GM19397 (cell line): ENCODE data around the gene HSPA8.
"Not testable (repeated sequence)": the region's sequence is repeated elsewhere in the genome, so short reads cannot be mapped to it uniquely, and the experiment has no call there.

Source experiments
- ATAC-seq: cut with Tn5 transposase; IDR thresholded peaks from one replicate; pipeline ENCODE4 v1.9.1; 2021; ENCODE audit warnings: mild to moderate bottlenecking, moderate library complexity; ENCODE audit not compliant: unreplicated experiment

Gene HSPA8

DNA sequence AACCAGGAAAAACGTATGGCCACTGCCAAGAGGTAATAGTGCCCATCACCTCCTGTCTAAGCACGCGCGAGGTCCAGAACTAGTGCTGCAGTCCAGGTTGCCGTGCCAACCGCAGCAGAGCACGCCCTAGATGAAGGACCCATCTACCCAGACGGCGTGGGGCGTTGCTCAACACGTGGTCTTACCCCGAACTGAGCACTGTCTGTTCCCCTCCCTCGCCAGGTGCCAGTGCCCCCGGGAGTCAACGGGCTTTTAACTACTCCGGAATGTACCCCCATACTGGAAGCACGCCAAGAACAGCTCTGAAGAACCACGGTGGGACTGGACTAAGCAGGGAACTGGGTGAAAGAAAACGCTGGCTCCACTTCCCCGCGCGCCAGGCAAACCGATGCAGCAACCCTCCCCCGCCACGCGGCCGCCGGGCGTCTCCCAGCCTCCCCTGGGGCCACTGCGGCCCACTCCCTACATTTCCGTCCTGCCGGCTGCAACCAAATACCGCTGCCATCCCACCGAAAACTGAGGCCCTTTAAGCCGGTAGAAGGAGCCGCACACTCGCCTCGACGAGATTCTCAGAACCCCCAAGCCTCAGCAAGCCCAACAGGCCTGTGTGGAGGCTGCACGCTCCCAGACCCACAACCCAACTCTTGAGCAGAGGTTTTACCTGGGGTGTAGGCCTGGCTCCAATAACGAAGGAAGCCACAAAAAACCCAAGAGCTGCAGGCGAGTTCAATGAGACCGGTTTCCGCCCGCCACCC, at the start of gene HSPA8:
Gene HSPA8 (minus strand): TSS at position 734 of the 755 bp plus-strand sequence. CDS start 812 bp downstream, outside the sequence.
- ATAC-seq: peak; percentile 8

DNA sequence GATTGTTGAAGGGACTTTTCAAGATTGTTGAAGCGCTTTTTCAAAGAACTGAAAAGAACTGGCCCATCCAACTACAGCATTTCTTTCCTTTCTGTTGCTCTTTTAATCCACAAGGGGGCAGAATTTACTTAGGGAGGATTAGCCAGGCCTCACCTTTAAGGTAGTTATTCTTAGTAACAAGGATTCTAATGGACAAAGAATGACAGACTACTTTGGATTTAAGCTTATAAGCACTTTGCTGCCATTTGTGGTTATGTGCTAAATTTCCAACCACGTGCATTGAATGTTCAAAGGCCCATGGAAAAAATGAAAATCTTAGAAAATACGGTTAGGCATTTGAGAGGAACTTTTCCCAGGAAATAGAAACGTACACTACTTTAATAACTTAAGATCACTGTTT, 49.5 kb upstream of the HSPA8 start:
- no peak for ATAC-seq

DNA sequence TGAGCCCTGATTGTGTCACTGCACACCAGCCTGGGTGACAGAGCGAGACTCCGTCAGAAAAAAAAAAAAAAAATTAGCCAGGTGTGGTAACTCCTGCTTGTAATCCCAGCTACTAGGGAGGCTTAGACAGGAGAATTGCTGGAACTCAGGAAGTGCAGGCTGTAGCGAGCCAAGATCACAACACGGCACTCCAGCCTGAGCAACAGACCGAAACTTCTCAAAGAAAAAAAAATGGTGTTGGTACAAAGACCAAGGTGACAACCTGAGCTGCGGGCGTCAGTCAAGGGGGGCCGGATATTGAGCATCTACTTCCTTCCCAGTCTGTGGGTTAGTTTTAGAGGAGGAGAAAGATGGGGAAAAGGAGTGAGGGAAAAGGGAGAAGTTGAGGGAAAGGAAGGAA, 48.5 kb upstream of the HSPA8 start:
- ATAC-seq: no peak

DNA sequence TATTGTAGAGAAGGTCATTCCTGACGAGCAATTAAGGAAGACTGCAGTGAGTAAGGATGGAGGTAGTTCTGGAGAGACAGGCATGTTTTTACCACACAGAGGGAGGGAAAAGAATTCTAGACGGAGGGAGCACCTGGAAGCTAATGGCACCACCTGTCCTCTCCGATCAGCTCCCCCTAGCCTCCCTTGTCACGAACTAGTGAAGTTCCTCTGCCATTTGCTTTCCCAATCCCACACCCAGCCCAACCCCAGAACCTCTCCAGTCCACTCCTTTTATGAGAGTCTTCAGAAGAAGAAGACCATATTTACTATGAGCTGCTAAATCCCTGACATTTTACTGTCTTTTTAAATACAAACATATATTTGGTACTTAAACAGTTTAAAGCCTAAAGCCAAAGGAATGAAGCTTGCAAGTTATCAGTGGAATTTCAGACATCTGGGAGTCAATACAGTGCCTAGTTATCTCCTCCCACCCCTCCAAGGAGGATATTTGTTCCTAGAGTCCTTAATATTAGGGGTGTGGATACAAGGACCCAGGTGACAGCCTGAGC, 46.1 kb upstream of the HSPA8 start:
- no peak for ATAC-seq

DNA sequence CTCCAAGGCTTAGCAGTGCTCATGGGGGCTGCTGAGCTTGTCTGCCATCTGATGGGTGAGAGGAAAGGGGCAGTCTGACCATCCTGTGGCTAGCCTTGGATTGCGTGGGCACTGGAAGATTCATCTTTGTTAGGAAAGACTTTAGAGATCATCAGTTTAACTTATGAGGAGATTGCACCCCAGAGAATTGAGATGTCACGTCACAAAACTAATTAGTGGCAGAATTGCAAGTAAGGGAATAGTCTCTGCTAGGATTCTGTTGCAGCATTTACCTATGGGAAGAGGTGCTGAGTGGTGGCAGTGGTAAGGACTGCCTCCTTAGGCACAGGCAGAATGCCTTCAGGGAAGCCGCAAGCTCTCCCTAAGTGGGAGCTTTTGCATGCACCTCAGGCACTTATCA, 42.8 kb upstream of the HSPA8 start:
- no peak for ATAC-seq

DNA sequence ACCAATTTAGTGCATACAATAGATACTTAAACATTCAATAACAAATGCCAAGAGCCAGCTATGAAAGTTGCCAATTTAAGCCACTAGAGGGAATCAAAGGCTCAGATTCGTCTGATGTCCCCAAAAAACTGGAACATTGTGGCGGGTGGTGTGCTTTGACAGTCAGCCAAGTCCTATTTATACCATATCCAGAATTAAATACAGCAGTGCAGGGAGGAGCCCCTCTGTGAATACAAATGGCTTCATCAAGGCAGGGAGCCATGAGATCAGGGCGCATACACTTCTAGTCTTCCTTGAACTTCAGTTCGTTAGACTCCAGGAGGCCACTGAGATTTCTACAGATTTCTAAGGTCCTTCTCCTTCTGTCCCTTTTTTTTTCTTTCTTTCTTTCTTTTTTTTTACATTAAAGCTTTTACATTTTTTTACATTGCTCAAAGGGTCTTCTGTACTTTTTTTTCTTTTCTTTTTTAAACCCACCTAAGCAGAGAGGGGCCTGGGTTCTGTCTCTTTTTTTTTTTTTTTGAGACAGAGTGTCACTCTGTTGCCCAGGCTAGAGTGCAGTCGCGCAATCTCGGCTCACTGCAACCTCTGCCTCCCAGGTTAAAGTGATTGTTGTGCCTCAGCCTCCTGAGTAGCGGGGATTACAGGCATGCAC, 41.5 kb upstream of the HSPA8 start:
- no peak for ATAC-seq

DNA sequence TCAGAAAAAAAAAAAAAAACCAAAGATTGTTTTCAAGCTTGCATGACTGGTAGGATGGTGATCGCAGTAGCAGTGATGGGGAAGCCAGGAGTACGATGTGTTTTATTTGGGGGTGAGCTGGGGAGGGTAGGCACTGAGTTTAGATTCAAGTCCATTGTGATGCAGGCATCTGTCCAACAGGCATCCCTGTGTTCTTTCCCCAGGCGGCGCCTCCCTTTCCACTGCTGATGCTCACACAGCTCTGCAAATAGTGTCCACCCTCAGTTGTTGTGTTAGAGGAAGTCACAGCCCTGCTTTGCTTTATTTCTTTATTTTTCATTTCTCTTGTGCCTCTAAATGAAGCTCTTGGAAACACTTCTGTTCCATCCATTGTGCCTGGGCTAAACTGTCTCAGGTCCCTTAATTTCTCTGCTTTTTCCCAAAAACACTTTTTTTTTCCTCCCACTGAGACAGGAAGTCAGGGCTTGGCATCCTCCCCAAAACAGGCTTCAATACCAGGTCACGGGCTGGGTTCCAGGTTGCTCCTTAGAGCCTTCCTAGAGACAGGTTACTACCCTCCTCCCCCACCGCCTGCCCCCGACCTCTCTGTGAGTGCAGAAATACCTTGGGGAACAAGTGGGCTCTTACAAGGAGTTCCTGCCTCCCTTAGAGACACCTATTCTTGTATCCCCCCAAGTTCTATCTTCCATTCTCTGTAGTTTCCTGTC, 38.6 kb upstream of the HSPA8 start:
- ATAC-seq: no peak

DNA sequence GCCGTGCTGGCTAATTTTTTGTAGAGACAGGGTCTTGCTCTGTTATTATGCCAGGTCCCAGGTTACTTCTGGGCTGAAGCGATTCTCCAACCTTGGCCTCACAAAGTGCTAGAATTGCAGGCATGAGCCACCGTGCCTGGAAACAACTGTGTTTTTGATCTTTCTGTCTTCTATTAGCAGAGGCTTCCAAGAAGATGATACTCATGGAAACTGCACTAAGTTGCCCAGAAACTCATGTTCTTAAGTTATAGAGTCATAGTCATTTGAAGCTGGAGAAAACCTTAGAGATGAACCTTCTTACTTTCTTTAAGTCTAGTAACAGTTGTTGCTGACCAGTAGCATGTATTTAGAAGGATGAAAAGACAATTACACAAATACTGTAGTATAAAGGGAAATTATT, 37.1 kb upstream of the HSPA8 start:
- ATAC-seq: no peak

DNA sequence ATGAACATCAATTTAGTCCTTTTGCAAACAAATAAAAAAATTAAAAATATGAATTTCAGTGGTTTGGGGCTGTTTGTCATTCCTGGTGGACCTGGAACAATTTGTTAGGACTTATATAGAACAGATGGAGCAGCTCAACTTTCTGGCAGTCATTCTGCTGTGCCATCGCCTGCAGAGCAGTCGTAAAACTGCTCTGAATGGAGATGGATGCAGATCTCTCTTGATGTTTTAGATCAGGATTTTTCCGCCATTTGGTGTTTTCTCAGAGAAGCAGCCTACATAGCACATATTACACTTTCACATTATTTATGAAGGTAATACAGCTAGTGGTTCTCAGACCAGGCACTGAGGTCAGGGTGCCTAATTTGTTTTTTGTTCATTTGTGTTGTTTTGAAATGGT, 31.8 kb upstream of the HSPA8 start:
- ATAC-seq: no peak

DNA sequence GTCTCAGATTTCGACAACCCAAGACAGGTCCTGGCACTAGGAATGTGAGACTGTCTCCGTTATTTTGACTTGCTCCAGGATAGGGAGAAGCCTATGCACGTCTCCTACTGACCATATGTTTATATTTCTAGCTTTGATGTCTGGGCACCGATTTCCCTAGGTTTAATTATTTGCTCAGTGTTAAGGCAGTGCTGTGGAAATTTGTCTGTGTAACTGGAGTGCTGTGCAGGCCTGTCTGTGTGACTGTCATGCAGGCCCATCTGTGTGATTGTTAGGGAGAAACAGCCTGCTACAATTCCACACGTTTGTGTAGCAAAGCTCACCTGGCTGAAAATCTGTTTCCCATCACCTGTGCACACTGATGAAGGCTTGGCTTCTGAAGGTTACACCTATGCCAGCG, 29.6 kb upstream of the HSPA8 start:
- ATAC-seq: no peak

DNA sequence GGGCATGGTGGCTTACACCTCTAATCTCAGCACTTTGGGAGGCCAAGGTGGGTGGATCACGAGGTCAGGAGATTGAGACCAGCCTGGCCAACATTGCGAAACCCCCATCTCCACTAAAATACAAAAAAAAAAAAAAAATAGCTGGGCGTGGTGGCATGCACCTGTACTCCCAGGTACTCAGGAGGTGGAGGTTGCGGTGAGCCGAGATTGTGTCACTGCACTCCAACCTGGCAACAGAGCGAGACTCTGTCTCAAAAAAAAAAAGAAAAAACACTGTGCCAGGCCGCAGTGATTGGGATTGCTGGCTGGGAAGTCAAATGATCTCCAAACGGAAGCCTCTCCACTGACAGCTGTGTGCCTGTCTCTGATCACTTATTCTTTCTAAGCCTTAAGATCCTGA, 28.2 kb upstream of the HSPA8 start:
- not testable (repeated sequence) for ATAC-seq

DNA sequence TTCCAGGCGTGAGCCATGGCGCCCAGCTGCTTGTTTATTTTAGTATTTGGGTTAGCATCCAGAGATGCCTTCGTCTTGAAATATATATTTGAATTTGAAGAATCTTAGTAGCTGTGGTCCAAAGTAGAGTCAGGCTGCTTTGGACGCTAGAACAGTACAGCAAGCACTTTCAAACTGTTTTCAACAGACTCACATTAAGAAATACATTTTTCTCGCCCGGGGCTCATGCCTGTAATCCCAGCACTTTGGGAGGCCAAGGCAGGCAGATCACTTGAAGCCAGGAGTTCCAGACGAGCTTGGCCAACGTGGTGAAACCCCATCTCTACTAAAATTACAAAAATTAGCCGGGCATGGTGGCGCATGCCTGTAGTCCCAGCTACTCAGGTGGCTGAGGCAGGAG, 27.0 kb upstream of the HSPA8 start:
- not testable (repeated sequence) for ATAC-seq

DNA sequence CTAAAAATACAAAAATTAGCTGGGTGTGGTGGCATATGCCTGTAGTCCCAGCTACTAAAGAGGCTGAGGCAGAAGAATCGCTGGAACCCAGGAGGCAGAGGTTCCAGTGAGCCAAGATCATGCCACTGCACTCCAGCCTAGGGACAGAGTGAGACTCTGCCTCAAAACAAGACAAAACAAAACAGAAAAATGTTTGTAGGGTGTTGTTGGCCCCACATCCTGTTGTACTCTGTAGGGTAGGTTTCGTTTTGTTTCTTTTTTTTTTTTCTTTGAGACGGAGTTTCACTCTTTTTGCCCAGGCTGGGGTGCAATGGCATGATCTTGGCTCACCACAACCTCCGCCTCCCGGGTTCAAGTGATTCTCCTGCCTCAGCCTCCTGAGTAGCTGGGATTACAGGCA, 25.7 kb upstream of the HSPA8 start:
- ATAC-seq: peak; percentile 57

DNA sequence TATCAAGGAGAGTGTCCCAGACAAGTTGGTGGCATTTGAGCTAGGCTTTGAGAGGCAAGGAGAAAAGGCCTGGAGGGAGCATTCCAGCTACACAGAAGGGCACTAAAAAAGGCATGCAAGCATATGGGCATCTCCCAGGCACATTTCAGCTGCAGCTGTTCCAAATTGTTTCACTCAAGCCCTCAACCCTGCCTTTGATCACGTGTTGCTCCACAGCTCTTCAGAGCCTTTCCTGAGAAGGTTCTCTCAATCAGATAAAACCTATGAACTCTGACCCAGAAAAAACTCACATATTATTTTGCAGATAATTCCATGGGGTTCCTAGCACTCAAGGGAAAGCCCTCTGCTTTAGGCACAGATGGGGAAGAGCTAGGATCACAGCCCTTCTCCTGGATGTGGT, 24.4 kb upstream of the HSPA8 start:
- no peak for ATAC-seq

DNA sequence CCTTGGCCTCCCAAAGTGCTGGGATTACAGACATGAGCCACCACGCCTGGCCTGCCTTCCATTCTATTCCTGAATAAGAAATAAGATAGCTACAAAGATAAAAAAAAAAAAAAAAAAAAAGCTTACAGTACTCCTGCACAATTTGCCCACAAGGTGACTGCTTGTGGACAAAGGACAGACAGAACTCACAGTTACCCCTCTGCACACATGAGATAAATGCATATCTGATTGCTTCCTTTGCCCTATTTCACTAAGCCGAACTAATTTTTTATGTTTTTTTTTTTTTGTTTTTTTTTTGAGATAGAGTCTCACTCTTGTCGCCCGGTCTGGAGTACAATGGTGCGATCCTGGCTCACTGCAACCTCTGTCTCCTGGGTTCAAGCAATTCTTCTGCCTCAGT, 23.6 kb upstream of the HSPA8 start:
- ATAC-seq: no peak

DNA sequence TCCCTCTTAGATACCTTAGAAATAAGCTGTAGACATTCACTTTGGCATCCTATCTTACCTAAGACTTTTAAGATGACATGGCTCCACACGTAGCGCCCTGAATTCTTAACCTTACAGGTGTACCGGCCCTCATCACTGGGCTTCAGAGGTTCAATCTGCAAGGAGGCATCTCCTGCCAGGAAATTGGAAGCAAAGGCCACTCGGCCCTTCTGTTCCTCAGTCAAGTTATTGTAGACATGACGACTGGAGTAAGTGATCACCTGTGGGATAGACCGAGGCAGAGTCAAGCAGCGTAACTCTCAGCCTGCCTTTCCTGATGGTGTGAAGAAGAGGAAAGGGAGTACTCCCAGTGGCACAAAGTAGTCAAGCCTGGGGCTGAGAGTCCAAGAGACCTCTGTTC, 22.5 kb upstream of the HSPA8 start:
- ATAC-seq: no peak

DNA sequence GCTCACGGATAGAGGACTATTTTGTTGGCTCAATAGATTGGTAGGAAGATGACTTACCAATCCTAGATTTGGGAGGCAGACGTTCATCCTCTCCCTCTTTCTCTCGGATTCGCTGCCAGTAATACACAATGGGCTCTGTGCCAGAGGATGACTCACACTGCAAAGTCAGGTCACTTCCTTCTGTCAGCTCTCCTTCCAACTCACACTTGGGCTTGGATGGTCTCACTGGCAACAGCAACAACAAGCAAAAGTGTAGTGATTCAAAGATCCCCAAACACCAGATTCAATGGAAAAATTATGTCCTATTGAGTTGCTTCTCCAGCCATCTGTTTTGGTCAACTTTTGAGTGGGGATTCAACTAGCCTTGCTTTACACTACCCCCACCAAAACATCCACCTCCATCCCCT, 21.7 kb upstream of the HSPA8 start:
- ATAC-seq: no peak

DNA sequence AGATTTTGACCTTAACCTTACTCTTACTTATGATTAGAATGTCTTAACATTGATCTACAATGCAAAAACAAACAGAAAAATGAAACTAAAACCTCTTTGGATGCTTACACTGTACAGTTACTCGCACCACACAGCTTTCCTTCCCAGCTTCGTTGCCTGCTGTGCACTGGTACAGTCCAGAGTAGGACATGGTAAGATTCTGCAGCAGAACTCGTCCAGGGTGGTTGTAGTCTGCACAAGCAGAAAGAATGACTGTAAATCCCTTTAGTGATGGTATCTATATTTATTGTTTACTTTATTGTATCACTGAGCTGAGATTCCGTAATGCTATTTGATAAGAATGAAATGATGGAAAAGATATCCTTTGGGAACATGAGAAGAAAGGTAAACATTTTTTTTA, 21.0 kb upstream of the HSPA8 start:
- no peak for ATAC-seq

DNA sequence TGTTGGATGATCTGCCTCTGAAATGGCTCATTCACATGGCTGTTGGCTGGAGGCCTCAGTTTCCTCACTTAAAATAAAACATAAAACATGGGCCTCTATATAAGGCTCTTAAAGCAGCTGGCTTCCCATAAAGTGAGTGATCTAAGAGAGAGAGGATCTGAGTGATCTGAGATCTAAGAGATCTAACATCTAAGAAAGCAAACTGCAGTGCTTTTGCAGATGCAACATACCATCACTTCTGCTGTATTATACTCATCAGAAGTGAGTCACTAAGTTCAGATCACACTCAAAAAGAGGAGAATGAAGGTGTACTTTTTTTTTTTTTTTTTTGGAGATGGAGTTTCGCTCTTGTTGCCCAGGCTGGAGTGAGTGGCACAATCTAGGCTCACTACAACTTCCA, 18.1 kb upstream of the HSPA8 start:
- no peak for ATAC-seq

DNA sequence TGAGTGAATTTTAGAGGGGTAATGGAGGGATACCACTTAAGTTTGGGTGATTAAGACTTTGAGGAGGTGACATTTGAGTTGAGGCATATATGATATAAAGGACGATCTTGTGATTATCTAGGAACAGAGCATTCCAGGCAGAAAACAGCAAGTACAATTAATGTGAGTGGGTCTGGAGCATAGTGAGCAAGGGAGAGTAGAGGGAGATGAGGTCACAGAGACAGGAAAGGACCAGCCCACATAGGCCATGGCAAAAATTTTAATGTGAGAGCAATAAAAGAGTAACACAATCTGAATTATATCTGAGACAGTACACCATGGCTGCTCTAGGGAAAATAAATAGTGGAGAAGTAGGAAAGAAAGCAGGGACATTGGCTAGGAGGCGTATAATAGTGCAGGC, 14.5 kb upstream of the HSPA8 start:
- no peak for ATAC-seq

DNA sequence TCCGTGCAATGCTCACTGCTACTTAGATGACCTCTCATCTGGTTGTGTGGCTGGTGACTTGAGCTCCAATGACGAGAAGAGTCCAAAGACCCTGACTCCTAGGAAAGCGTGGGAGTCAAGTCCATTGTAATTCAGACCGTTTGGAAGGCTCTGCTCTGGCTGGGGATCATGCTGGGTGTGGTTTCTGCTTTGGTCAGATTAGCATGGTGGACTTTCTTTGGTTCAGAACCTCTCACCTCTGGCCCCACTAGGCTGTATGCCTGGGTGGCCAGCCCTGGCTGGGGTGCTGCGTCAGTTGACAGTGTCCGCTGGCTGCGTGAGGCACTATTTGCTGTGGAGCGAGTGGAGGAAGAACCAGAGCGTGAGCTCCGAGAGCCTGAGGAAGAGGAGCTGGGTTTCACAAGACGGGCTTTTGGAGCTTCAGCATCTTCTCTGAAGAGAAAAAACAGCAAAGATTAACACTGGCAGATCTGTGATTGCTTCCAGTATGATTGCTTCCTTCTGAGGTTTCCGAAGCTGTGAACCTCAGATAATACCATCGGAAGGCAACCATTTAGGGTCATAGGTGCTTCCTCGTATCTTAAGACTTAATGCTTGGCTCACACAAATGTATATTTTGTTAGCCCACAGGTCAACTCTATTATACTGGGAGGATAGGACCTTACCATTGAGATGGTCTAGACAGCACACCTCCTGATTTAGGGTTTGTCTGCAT, 11.6 kb upstream of the HSPA8 start:
- ATAC-seq: no peak
